GM12878 (cell line): ENCODE data around the gene PPP2R2B. TPM values are rescaled to one million over a fixed set of nuclear protein-coding genes. Genes with fewer than 3 reads are reported as not detected.

ENCODE experiments used
- ATAC-seq: fragments of 200-7000 bp; cut with Tn5 transposase; 3 replicates; pipeline ENCODE4 v1.9.1; 2020; ENCODE audit warnings: mild to moderate bottlenecking, moderate library complexity
- BruUV-seq: library from RNA; stranded (reverse); fragments of 400-500 nt; replicated peaks from 2 replicates; lab custom pipeline; 2021; lab: Mats Ljungman, UMichigan
- CTCF ChIA-PET: fragments of 300-600 bp; sonication (Branson Sonifier 250); formaldehyde crosslinking; extraction: SDS; loops from one replicate; lab custom pipeline; 2021; ENCODE audit warnings: inconsistent platforms; lab: Yijun Ruan, JAX
- POLR2A ChIA-PET: fragments of 350-600 bp; formaldehyde crosslinking; extraction: SDS; loops from one replicate; lab custom pipeline; 2021; ENCODE audit warnings: inconsistent platforms; lab: Charles Lee
- RAD21 ChIA-PET: fragments of 300-600 bp; sonication (Branson Sonifier 250); formaldehyde crosslinking; loops from one replicate; lab custom pipeline; 2023; ENCODE audit warnings: antibody characterized with exemption; ENCODE audit not compliant: unreplicated experiment; lab: Charles Lee
- SMC1A ChIA-PET: fragments of 300-600 bp; sonication (Branson Sonifier 250); formaldehyde crosslinking; loops from one replicate; lab custom pipeline; 2023; ENCODE audit not compliant: unreplicated experiment, uncharacterized antibody; lab: Charles Lee
- DNase-seq: peaks from one replicate; pipeline ENCODE4 v3.0.0-alpha.2; 2011; ENCODE audit warnings: low read depth, low spot score
- FAIRE-seq: peaks from 3 replicates; lab custom pipeline; 2011; peaks lifted over from hg19 to GRCh38; lab: Jason Lieb, UNC
- H2AFZ ChIP-seq: 2 replicates; pipeline ENCODE4 v1.6.0; 2011; ENCODE audit warnings: low read depth, low read length, control low read depth; ENCODE audit not compliant: control insufficient read depth
- H3K27ac ChIP-seq: 2 replicates; pipeline ENCODE4 v1.5.1; 2011; ENCODE audit warnings: control low read depth; ENCODE audit not compliant: control insufficient read depth, insufficient read depth
- H3K27me3 ChIP-seq, 2 experiments: replicated peaks in 1 of 2; 2 replicates each; pipeline versions ENCODE4 v1.6.0 to v1.6.1; 2011; ENCODE audit warnings: low read length in 1 of 2; ENCODE audit not compliant: control insufficient read depth in 2 of 2, insufficient read depth in 2 of 2
- H3K36me3 ChIP-seq, 2 experiments: 2 replicates each; pipeline ENCODE4 v1.5.1; 2011; ENCODE audit warnings: low read length in 1 of 2; ENCODE audit not compliant: control insufficient read depth in 2 of 2, insufficient read depth in 2 of 2
- H3K4me1 ChIP-seq: 2 replicates; pipeline ENCODE4 v1.6.1; 2011; ENCODE audit warnings: mild to moderate bottlenecking, low read length, moderate library complexity, mixed read lengths; ENCODE audit not compliant: control insufficient read depth, insufficient read depth
- H3K4me2 ChIP-seq: 2 replicates; pipeline ENCODE4 v1.6.0; 2011; ENCODE audit warnings: control low read depth; ENCODE audit not compliant: control insufficient read depth, insufficient read depth
- H3K4me3 ChIP-seq: fragments of 200-600 bp; sonication (generic); 2 replicates; pipeline ENCODE4 v1.5.1; 2016
- H3K79me2 ChIP-seq: 2 replicates; pipeline ENCODE4 v1.6.0; 2011; ENCODE audit warnings: low read length; ENCODE audit not compliant: control insufficient read depth, insufficient read depth
- H3K9ac ChIP-seq: 2 replicates; pipeline ENCODE4 v1.8.0; 2011; ENCODE audit warnings: low read length, control low read depth, mixed read lengths; ENCODE audit not compliant: control insufficient read depth, insufficient read depth
- H3K9me3 ChIP-seq: replicated peaks from 3 replicates; pipeline ENCODE4 v1.5.1; 2011; ENCODE audit warnings: mild to moderate bottlenecking, low read length; ENCODE audit not compliant: control insufficient read depth, insufficient read depth
- H4K20me1 ChIP-seq: 2 replicates; pipeline ENCODE4 v1.6.0; 2011; ENCODE audit not compliant: control insufficient read depth, insufficient read depth
- SIX5 ChIP-seq: IDR thresholded peaks from 2 replicates; pipeline ENCODE4 v1.6.1; 2011; ENCODE audit warnings: mild to moderate bottlenecking, low read depth, low read length, moderate library complexity; ENCODE audit not compliant: severe bottlenecking
- WGBS: methylation state at CpG from one replicate; pipeline ENCODE4 v1.1.6; 2016; ENCODE audit warnings: low lambda C conversion rate; ENCODE audit not compliant: insufficient replicate concordance, insufficient coverage; ENCODE audit errors: missing lambda C conversion rate; 5-methylcytosine and 5-hydroxymethylcytosine counted together
- in situ Hi-C: fragments of 300-500 bp; cut with MboI; formaldehyde crosslinking; loops from 9 replicates; pipeline ENCODE4 v1.14.3; 2018; ENCODE audit warnings: mixed read lengths
- intact Hi-C: fragments of 100-400 bp; cut with micrococcal nuclease; formaldehyde crosslinking; loops from one replicate; pipeline ENCODE4 v1.14.2; 2022; ENCODE audit not compliant: unreplicated experiment
- polyA plus RNA-seq, 11 experiments: library from polyadenylated mRNA; depleted of rRNA in 4 of 11; unstranded in 6 of 11; stranded (reverse) in 5 of 11; fragments of >200 nt; fragmentation: Nextera tagmentation in 4 of 11; fragmentation: Illumina TruSeq in 1 of 11; extraction: Ambion mirVana in 4 of 11; extraction: Trizol in 1 of 11; gene quantifications; 1 replicate in 1 of 11; 2 replicates in 10 of 11; pipeline versions ENCODE4 v1.2.1 to v1.2.3, GENCODE V29; 2011 to 2016; ENCODE audit warnings: inconsistent platforms in 2 of 11, missing spikeins in 2 of 11, low read depth in 1 of 11
- total RNA-seq, 4 experiments: library from RNA; depleted of rRNA in 3 of 4; stranded (reverse); fragments of >200 nt in 3 of 4; fragmentation: Illumina TruSeq in 1 of 4; extraction: Trizol in 1 of 4; gene quantifications; 2 replicates each; pipeline versions ENCODE4 v1.2.1 to v1.2.3, GENCODE V29; 2013 to 2021
- TF ChIP-seq, protein P1 (sequence below), 3 experiments: IDR thresholded peaks in 2 of 3; conservative IDR thresholded peaks in 1 of 3; 2 replicates each; pipeline ENCODE4 v1.5.1; 2011; ENCODE audit warnings: low read depth in 3 of 3, low read length in 3 of 3, mild to moderate bottlenecking in 3 of 3, control low read depth in 2 of 3, moderate library complexity in 2 of 3, inconsistent platforms in 1 of 3, mixed read lengths in 1 of 3; ENCODE audit not compliant: control insufficient read depth in 2 of 3, insufficient read depth in 1 of 3; ENCODE audit errors: extremely low read depth in 1 of 3

The PPP2R2B gene
- total and polyA plus RNA-seq, 10 of the 15 experiments (the other 5 are each of a cell fraction or from before 2014, with no cell fraction given) = not detected

DNA sequence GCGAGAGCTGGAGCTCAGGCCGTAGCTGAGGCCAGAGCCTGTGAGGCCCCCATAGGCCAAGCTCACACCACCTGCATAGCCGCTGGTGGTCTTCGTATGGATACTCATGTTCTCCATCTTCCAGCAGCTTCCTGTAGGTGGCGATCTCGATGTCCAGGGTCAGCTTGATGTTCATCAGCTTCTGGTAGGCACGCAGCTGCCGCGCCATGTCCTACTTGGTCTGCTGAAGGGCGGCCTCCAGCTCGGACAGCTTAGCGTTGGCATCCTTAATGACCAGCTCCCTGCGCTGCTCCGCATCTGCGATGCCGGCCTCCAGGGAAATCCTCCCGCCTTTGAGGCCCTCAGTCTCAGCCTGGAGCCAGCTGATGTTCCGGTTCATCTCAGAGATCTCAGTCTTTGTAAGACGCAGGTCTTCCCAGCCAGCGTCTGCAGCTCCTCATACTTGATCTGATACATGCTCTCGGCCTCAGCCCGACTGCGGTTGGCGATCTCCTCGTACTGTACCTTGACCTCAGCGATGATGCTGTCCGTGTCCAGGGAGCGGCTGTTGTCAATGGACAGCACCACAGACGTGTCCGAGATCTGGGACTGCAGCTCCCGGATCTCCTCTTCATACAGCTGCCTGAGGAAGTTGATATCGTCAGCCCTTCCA is 172.1 kb downstream of the PPP2R2B start:
- CTCF ChIA-PET = interaction anchor here (1.2 kb wide), 1 partner anchor 260 kb away, joined by 5 read pairs; no protein-coding TSS in a partner anchor
- POLR2A ChIA-PET = no interaction called here
- TF ChIP-seq, protein P1, sequence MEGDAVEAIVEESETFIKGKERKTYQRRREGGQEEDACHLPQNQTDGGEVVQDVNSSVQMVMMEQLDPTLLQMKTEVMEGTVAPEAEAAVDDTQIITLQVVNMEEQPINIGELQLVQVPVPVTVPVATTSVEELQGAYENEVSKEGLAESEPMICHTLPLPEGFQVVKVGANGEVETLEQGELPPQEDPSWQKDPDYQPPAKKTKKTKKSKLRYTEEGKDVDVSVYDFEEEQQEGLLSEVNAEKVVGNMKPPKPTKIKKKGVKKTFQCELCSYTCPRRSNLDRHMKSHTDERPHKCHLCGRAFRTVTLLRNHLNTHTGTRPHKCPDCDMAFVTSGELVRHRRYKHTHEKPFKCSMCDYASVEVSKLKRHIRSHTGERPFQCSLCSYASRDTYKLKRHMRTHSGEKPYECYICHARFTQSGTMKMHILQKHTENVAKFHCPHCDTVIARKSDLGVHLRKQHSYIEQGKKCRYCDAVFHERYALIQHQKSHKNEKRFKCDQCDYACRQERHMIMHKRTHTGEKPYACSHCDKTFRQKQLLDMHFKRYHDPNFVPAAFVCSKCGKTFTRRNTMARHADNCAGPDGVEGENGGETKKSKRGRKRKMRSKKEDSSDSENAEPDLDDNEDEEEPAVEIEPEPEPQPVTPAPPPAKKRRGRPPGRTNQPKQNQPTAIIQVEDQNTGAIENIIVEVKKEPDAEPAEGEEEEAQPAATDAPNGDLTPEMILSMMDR (IDR thresholded peaks at IDR 0.05 in 2 of 3, conservative IDR thresholded peaks at IDR 0.05 in 1 of 3; ENCODE audit: control insufficient read depth in 2 of 3, extremely low read depth in 1 of 3, insufficient read depth in 1 of 3, low read depth in 3 of 3, low read length in 3 of 3) = 0 out of 6 replicates have a peak, but pooled peaks of 1 of the 3 experiments have one; percentile 9
- TF ChIP-seq SIX5 = no peak
- H3K4me2 ChIP-seq = no peak overlapping the region
- no peaks in the 10 kb centered on the region for H3K27me3 ChIP-seq
- H3K9ac ChIP-seq = no peak overlapping the region
- H3K36me3 ChIP-seq = no peaks in the 10 kb centered on the region
- SMC1A ChIA-PET = interaction anchor here (0.9 kb wide), 1 partner anchor 13 kb away, joined by 3 read pairs; no protein-coding TSS in a partner anchor
- H2AFZ ChIP-seq = no peak overlapping the region
- H3K27ac ChIP-seq = no peak overlapping the region
- RAD21 ChIA-PET = no interaction called here
- intact Hi-C loops = no loop called here
- H4K20me1 ChIP-seq = no peaks in the 10 kb centered on the region
- H3K4me1 ChIP-seq = no peaks in the 10 kb centered on the region
- no peak for DNase-seq
- no peaks in the 10 kb centered on the region for H3K79me2 ChIP-seq
- no peak for FAIRE-seq
- H3K4me3 ChIP-seq = no peak overlapping the region
- H3K9me3 ChIP-seq = no peaks in the 10 kb centered on the region
- ATAC-seq = no peak
- no TSS peak for BruUV-seq
- WGBS = 70% methylated on average over 32 of the region's 32 CpGs
- in situ Hi-C loops = no loop called here
